ENCODE results near the gene POP7. TPM values are rescaled to one million over a fixed set of nuclear protein-coding genes. Genes with fewer than 3 reads are reported as not detected.

Gene POP7
- total RNA-seq, 1 donor from 2014 or later: 20.2 TPM

GRCh38 chr7:100685631-100686145 lies 20.2 kb upstream of the POP7 start:
- no peak for TF ChIP-seq CTCF (IDR thresholded peaks at IDR 0.05)

GRCh38 chr7:100686201-100686821 lies 19.6 kb upstream of the POP7 start:
- no peaks in the 10 kb centered on the region for H3K27me3 ChIP-seq
- peaks cover 71% of the 10 kb centered on the region for H3K36me3 ChIP-seq
- intact Hi-C loops (cut with DNase I): loop anchor here (10.0 kb wide), 3 partner anchors 72 to 212 kb away; partner anchors contain the start of genes MOSPD3 and TSC22D4
- DNase-seq (no peak), ATAC-seq (no peak)
- no peak for TF ChIP-seq CTCF (IDR thresholded peaks at IDR 0.05)
- H3K27ac ChIP-seq: no peak overlapping the region
- H3K4me3 ChIP-seq: no peak overlapping the region
- peaks cover 3% of the 10 kb centered on the region for H3K4me1 ChIP-seq
- H3K9me3 ChIP-seq: no peaks in the 10 kb centered on the region

More at GRCh38 chr7:100685631-100686145, 20.2 kb upstream of the POP7 start:
- no peaks in the 10 kb centered on the region for H3K27me3 ChIP-seq
- no peak overlapping the region for H3K27ac ChIP-seq
- DNase-seq: no peak
- no peak for ATAC-seq
- H3K4me3 ChIP-seq: no peak overlapping the region
- peaks cover 77% of the 10 kb centered on the region for H3K36me3 ChIP-seq
- H3K4me1 ChIP-seq: no peaks in the 10 kb centered on the region
- intact Hi-C loops (cut with DNase I): loop anchor here (10.0 kb wide), 3 partner anchors 71 to 211 kb away; partner anchors contain the start of genes MOSPD3 and TSC22D4
- H3K9me3 ChIP-seq: no peaks in the 10 kb centered on the region

- ATAC-seq (no peak), DNase-seq (no peak)
Observed at GRCh38 chr7:100686822-100687211, 19.1 kb upstream of the POP7 start.

GRCh38 chr7:100687261-100687660 lies 18.7 kb upstream of the POP7 start:
- Histone ChIP-seq H3K9me3 (no peaks in the 10 kb centered on the region), H3K27ac (no peak overlapping the region), H3K4me3 (no peak overlapping the region), H3K36me3 (peaks cover 62% of the 10 kb centered on the region), H3K27me3 (no peaks in the 10 kb centered on the region), H3K4me1 (peaks cover 13% of the 10 kb centered on the region)
- intact Hi-C loops (cut with DNase I): loop anchor here (10.0 kb wide), 3 partner anchors 72 to 212 kb away; partner anchors contain the start of genes MOSPD3 and TSC22D4
- ATAC-seq (no peak), DNase-seq (no peak)
- no peak for TF ChIP-seq CTCF (IDR thresholded peaks at IDR 0.05)

More at GRCh38 chr7:100686822-100687211, 19.1 kb upstream of the POP7 start:
- no peaks in the 10 kb centered on the region for H3K27me3 ChIP-seq
- peaks cover 9% of the 10 kb centered on the region for H3K4me1 ChIP-seq
- H3K36me3 ChIP-seq: peaks cover 66% of the 10 kb centered on the region
- no peaks in the 10 kb centered on the region for H3K9me3 ChIP-seq
- no peak overlapping the region for H3K4me3 ChIP-seq
- intact Hi-C loops (cut with DNase I): loop anchor here (10.0 kb wide), 3 partner anchors 72 to 212 kb away; partner anchors contain the start of genes MOSPD3 and TSC22D4
- H3K27ac ChIP-seq: no peak overlapping the region
- no peak for TF ChIP-seq CTCF (IDR thresholded peaks at IDR 0.05)

GRCh38 chr7:100687751-100688300 lies 18.1 kb upstream of the POP7 start:
- Histone ChIP-seq H3K4me3 (no peak overlapping the region), H3K27me3 (no peaks in the 10 kb centered on the region), H3K9me3 (no peaks in the 10 kb centered on the region), H3K4me1 (peaks cover 19% of the 10 kb centered on the region), H3K36me3 (peaks cover 56% of the 10 kb centered on the region), H3K27ac (no peak overlapping the region)
- intact Hi-C loops (cut with DNase I): loop anchor here (10.0 kb wide), 3 partner anchors 73 to 213 kb away; partner anchors contain the start of genes MOSPD3 and TSC22D4
- no peak for DNase-seq
- no peak for TF ChIP-seq CTCF (IDR thresholded peaks at IDR 0.05)
- ATAC-seq: no peak
